ENCODE measurements around the gene CENPT. TPM values are rescaled to one million over a fixed set of nuclear protein-coding genes. Genes with fewer than 3 reads are reported as not detected.

CENPT gene
- total and polyA plus RNA-seq, 2 of the 13 experiments (the other 11 are each of a cell fraction or from before 2014, with no cell fraction given): 40.9 to 43.3 TPM

- peak; percentile 44; the same call in 1 of the 2 replicates for TF ChIP-seq ZKSCAN5 (CRISPR knock-in tag; IDR thresholded peaks at IDR 0.05)
- TF ChIP-seq DNMT3B (CRISPR knock-in tag; conservative IDR thresholded peaks at IDR 0.05): no peak
- peak; percentile 27; the same call in 1 of the 2 replicates for TF ChIP-seq SKIL (CRISPR knock-in tag; IDR thresholded peaks at IDR 0.05; ENCODE audit: borderline replicate concordance)
- peak; percentile 93; the same call in 1 of the 2 replicates for TF ChIP-seq NFKB2 (CRISPR knock-in tag; IDR thresholded peaks at IDR 0.05; ENCODE audit: borderline replicate concordance)
- no peak for TF ChIP-seq MBD4 (IDR thresholded peaks at IDR 0.05; ENCODE audit: borderline replicate concordance, low read length)
- TF ChIP-seq KDM3A (CRISPR knock-in tag; IDR thresholded peaks at IDR 0.05; ENCODE audit: low read depth): peak; percentile 55; the same call in 1 of the 2 replicates
- TF ChIP-seq, protein P1, sequence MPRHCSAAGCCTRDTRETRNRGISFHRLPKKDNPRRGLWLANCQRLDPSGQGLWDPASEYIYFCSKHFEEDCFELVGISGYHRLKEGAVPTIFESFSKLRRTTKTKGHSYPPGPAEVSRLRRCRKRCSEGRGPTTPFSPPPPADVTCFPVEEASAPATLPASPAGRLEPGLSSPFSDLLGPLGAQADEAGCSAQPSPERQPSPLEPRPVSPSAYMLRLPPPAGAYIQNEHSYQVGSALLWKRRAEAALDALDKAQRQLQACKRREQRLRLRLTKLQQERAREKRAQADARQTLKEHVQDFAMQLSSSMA (CRISPR knock-in tag; IDR thresholded peaks at IDR 0.05): peak; percentile 89
- 0 out of 2 replicates have a peak, but pooled peaks have one; percentile 53 for TF ChIP-seq ZNF546 (CRISPR knock-in tag; conservative IDR thresholded peaks at IDR 0.05)
- TF ChIP-seq ZNF75D (CRISPR knock-in tag; IDR thresholded peaks at IDR 0.05; ENCODE audit: borderline replicate concordance): no peak
- TF ChIP-seq ZNF747 (CRISPR knock-in tag; IDR thresholded peaks at IDR 0.05; ENCODE audit: borderline replicate concordance): peak; percentile 33; the same call in 1 of the 2 replicates
- no peak for TF ChIP-seq ZNF251 (CRISPR knock-in tag; IDR thresholded peaks at IDR 0.05)
- no peak for TF ChIP-seq PAX8 (CRISPR knock-in tag; IDR thresholded peaks at IDR 0.05; ENCODE audit: borderline replicate concordance)
- TF ChIP-seq TARDBP (CRISPR knock-in tag; IDR thresholded peaks at IDR 0.05): peak; percentile 94
- TF ChIP-seq RBFOX2 (IDR thresholded peaks at IDR 0.05; ENCODE audit: low read depth, low read length): peak; percentile 94
- TF ChIP-seq, protein P2, sequence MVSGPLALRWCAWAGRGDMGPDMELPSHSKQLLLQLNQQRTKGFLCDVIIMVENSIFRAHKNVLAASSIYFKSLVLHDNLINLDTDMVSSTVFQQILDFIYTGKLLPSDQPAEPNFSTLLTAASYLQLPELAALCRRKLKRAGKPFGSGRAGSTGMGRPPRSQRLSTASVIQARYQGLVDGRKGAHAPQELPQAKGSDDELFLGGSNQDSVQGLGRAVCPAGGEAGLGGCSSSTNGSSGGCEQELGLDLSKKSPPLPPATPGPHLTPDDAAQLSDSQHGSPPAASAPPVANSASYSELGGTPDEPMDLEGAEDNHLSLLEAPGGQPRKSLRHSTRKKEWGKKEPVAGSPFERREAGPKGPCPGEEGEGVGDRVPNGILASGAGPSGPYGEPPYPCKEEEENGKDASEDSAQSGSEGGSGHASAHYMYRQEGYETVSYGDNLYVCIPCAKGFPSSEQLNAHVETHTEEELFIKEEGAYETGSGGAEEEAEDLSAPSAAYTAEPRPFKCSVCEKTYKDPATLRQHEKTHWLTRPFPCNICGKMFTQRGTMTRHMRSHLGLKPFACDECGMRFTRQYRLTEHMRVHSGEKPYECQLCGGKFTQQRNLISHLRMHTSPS (CRISPR knock-in tag; IDR thresholded peaks at IDR 0.05; ENCODE audit: low read depth): no peak
- TF ChIP-seq ZFP90 (CRISPR knock-in tag; IDR thresholded peaks at IDR 0.05; ENCODE audit: borderline replicate concordance): peak; percentile 92
- no peak for TF ChIP-seq CHD4 (IDR thresholded peaks at IDR 0.05; ENCODE audit: borderline replicate concordance, low read length)
- TF ChIP-seq NFE2L1 (CRISPR knock-in tag; IDR thresholded peaks at IDR 0.05; ENCODE audit: borderline replicate concordance): no peak; the same call in 1 of the 2 replicates
- TF ChIP-seq ZNF607 (CRISPR knock-in tag; IDR thresholded peaks at IDR 0.05; ENCODE audit: borderline replicate concordance): peak; percentile 96
- peak; percentile 83 for TF ChIP-seq DMAP1 (CRISPR knock-in tag; IDR thresholded peaks at IDR 0.05)
- 0 out of 2 replicates have a peak, but pooled peaks have one; percentile 18 for TF ChIP-seq ZKSCAN8 (CRISPR knock-in tag; IDR thresholded peaks at IDR 0.05; ENCODE audit: borderline replicate concordance)
- TF ChIP-seq ZNF792 (CRISPR knock-in tag; IDR thresholded peaks at IDR 0.05): peak; percentile 76
Observed at GRCh38 chr16:67833415-67834241, 13.9 kb downstream of the CENPT start (continued).
